Measurements from ENCODE around the gene DUSP7. TPM values are rescaled to one million over a fixed set of nuclear protein-coding genes. Genes with fewer than 3 reads are reported as not detected.
A peak's percentile ranks its signal among the peaks of the same experiment; 100 is the strongest.

DUSP7 gene
- total RNA-seq, 1 donor from 2014 or later: 2.4 TPM

DNA sequence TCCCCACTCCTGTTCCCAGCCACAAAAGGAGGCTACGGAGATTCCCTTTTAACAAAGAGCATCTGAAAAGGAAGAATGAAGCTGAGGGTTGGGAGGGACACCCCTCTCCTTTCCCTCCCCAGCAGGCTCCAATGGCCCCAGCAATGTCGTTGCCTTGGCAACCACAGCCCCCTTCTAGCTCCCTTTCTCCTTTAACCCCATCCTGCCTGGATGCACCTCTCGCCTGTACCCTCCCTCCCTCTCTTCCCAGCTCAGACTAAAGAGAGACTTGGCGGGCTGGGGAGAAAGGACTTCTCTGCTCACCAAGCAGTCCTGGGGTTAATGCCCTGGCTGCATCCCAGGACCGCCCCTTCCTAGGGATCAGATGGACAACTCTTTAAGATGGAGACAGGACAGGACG is 53.6 kb downstream of the DUSP7 start:
- H3K27ac Mint-ChIP-seq: peak overlapping the region; percentile 99
- Histone ChIP-seq H3K9ac (no peak overlapping the region), H3F3A (ENCODE audit: low read depth) (peaks cover 28% of the 10 kb centered on the region), H2AFZ (replicated peaks) (peak overlapping the region; percentile 17), H3K36me3 (no peaks in the 10 kb centered on the region), H4K20me1 (ENCODE audit: low read depth) (no peaks in the 10 kb centered on the region), H3K9me3 (ENCODE audit: low read depth) (no peaks in the 10 kb centered on the region), H3K79me2 (ENCODE audit: low read depth) (no peaks in the 10 kb centered on the region), H3K4me2 (peak overlapping the region; percentile 72), H3K4me1 (peaks cover 47% of the 10 kb centered on the region), H3K27me3 (no peaks in the 10 kb centered on the region), H3K27ac (peak overlapping the region; percentile 30), H3K4me3 (peak overlapping the region; percentile 45)
- peak overlapping the region; percentile 79 for H3K4me3 Mint-ChIP-seq
- H3K27me3 Mint-ChIP-seq (ENCODE audit: insufficient read depth, low read depth): peaks cover 2% of the 10 kb centered on the region
- peak; percentile 83 for DNase-seq (ENCODE audit: low spot score)
- TF ChIP-seq, protein P1, sequence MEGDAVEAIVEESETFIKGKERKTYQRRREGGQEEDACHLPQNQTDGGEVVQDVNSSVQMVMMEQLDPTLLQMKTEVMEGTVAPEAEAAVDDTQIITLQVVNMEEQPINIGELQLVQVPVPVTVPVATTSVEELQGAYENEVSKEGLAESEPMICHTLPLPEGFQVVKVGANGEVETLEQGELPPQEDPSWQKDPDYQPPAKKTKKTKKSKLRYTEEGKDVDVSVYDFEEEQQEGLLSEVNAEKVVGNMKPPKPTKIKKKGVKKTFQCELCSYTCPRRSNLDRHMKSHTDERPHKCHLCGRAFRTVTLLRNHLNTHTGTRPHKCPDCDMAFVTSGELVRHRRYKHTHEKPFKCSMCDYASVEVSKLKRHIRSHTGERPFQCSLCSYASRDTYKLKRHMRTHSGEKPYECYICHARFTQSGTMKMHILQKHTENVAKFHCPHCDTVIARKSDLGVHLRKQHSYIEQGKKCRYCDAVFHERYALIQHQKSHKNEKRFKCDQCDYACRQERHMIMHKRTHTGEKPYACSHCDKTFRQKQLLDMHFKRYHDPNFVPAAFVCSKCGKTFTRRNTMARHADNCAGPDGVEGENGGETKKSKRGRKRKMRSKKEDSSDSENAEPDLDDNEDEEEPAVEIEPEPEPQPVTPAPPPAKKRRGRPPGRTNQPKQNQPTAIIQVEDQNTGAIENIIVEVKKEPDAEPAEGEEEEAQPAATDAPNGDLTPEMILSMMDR (IDR thresholded peaks at IDR 0.05): no peak
- no peak for TF ChIP-seq EZH2 (IDR thresholded peaks at IDR 0.05)
- TF ChIP-seq EZH2phosphoT487 (IDR thresholded peaks at IDR 0.05): no peak
- peaks cover 66% of the 10 kb centered on the region for H3K4me1 Mint-ChIP-seq
- H3K9me3 Mint-ChIP-seq: no peaks in the 10 kb centered on the region
- no peaks in the 10 kb centered on the region for H3K36me3 Mint-ChIP-seq

DNA sequence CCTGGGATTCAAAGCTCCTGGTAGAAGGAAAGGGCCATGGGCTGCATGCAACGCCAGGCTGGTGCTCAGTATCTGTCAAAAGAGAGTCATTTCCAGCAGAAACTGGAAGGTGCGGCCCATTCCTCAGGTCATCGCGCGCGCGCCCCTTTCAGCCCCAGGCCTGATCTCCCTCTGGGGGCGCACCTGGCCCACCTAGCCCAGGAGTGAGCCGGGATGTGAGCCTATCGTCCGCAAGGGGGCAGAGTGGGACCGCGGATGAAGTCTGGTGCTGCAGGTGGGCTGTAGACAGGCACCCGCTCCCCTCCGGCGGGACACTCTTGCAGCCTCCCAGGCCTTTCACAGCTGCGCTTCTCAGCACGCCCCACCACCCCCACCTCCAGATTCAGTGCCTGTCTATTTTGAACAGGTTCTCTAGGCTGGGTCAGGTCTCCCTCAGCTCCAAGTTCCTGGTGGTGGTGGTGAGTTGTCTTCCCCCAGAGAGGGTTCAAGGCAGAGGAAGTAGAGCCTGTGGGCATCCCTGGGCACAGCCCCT is 54.9 kb downstream of the DUSP7 start:
- H4K20me1 ChIP-seq (ENCODE audit: low read depth): no peaks in the 10 kb centered on the region
- H3F3A ChIP-seq (ENCODE audit: low read depth): peaks cover 28% of the 10 kb centered on the region
- peak overlapping the region; percentile 79 for H3K4me3 Mint-ChIP-seq
- peak overlapping the region; percentile 99 for H3K27ac Mint-ChIP-seq
- peak; percentile 94 for DNase-seq (ENCODE audit: low spot score)
- H2AFZ ChIP-seq (replicated peaks): no peak overlapping the region
- no peaks in the 10 kb centered on the region for H3K27me3 ChIP-seq
- no peaks in the 10 kb centered on the region for H3K36me3 Mint-ChIP-seq
- no peak for TF ChIP-seq EZH2phosphoT487 (IDR thresholded peaks at IDR 0.05)
- TF ChIP-seq, protein P1 (IDR thresholded peaks at IDR 0.05): peak; percentile 96
- H3K4me3 ChIP-seq: no peak overlapping the region
- no peaks in the 10 kb centered on the region for H3K79me2 ChIP-seq (ENCODE audit: low read depth)
- H3K9me3 ChIP-seq (ENCODE audit: low read depth): no peaks in the 10 kb centered on the region
- no peaks in the 10 kb centered on the region for H3K36me3 ChIP-seq
- H3K4me2 ChIP-seq: peak overlapping the region; percentile 72
- peaks cover 3% of the 10 kb centered on the region for H3K27me3 Mint-ChIP-seq (ENCODE audit: insufficient read depth, low read depth)
- H3K4me1 Mint-ChIP-seq: peaks cover 61% of the 10 kb centered on the region
- H3K9ac ChIP-seq: no peak overlapping the region
- H3K27ac ChIP-seq: no peak overlapping the region
- H3K4me1 ChIP-seq: peaks cover 47% of the 10 kb centered on the region
- H3K9me3 Mint-ChIP-seq: no peaks in the 10 kb centered on the region

DNA sequence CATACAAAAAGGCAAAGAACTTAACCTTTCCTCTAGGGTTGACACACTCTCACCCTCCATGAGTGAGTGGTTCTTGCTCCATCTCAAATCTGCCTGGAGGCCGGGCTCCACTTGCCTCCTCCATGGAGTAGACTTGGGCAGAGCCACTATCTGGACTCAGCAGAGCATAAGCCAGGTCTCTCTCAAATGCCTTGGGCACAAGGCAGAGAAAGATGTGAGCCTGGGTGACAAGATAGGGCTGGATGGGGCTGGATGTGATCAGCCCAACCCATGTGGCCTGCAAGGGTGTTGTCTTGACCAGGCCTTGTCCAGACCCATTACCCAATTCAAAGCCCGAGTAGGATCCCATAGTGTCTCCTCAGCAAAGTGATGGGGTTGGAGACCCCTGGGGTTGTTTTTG is 56.5 kb downstream of the DUSP7 start:
- no peak overlapping the region for H3K27ac Mint-ChIP-seq

More for the DNA sequence above, 56.5 kb downstream of the DUSP7 start:
- no peak overlapping the region for H3K9ac ChIP-seq
- peaks cover 2% of the 10 kb centered on the region for H3K9me3 Mint-ChIP-seq
- H4K20me1 ChIP-seq (ENCODE audit: low read depth): peaks cover 3% of the 10 kb centered on the region
- no peak overlapping the region for H3K4me2 ChIP-seq
- H3K36me3 ChIP-seq: no peaks in the 10 kb centered on the region
- H3K27me3 Mint-ChIP-seq (ENCODE audit: insufficient read depth, low read depth): peaks cover 4% of the 10 kb centered on the region
- peaks cover 9% of the 10 kb centered on the region for H3K79me2 ChIP-seq (ENCODE audit: low read depth)
- peaks cover 33% of the 10 kb centered on the region for H3K4me1 ChIP-seq
- H3K36me3 Mint-ChIP-seq: peaks cover 6% of the 10 kb centered on the region
- no peak overlapping the region for H3K27ac ChIP-seq
- TF ChIP-seq EZH2phosphoT487 (IDR thresholded peaks at IDR 0.05) (no peak), EZH2 (IDR thresholded peaks at IDR 0.05) (no peak)
- TF ChIP-seq, protein P1 (IDR thresholded peaks at IDR 0.05): no peak
- H2AFZ ChIP-seq (replicated peaks): no peak overlapping the region
- peaks cover 27% of the 10 kb centered on the region for H3F3A ChIP-seq (ENCODE audit: low read depth)
- no peak overlapping the region for H3K4me3 Mint-ChIP-seq
- H3K4me3 ChIP-seq: no peak overlapping the region
- DNase-seq (ENCODE audit: low spot score): no peak
- no peaks in the 10 kb centered on the region for H3K27me3 ChIP-seq
- H3K9me3 ChIP-seq (ENCODE audit: low read depth): no peaks in the 10 kb centered on the region
- peaks cover 54% of the 10 kb centered on the region for H3K4me1 Mint-ChIP-seq

Other genes starting within 250 kb of the DUSP7 start
- gene IQCF2, start 195.0 kb downstream of the DUSP7 start, total RNA-seq (ENCODE audit: low replicate concordance): not detected in 2 replicates
- gene IQCF5, start 181.0 kb downstream of the DUSP7 start, total RNA-seq (ENCODE audit: low replicate concordance): not detected in 2 replicates
- not detected in 2 replicates for gene IQCF1, start 153.2 kb downstream of the DUSP7 start, total RNA-seq (ENCODE audit: low replicate concordance)
- gene RRP9, start 114.7 kb downstream of the DUSP7 start, total RNA-seq (ENCODE audit: low replicate concordance): 10.5 and 20.1 TPM in 2 replicates
- 2.0 and 3.9 TPM in 2 replicates for gene PARP3, start 114.2 kb downstream of the DUSP7 start, total RNA-seq (ENCODE audit: low replicate concordance)
- 0.21 TPM in 1 of 2 replicates, not detected in the other for gene GPR62, start 101.2 kb downstream of the DUSP7 start, total RNA-seq (ENCODE audit: low replicate concordance)
- gene PCBP4, start 89.1 kb downstream of the DUSP7 start, total RNA-seq (ENCODE audit: low replicate concordance): 30.5 and 82.3 TPM in 2 replicates
- gene ABHD14B, start 82.5 kb downstream of the DUSP7 start, total RNA-seq (ENCODE audit: low replicate concordance): 6.0 and 8.3 TPM in 2 replicates
- gene ABHD14A, start 81.5 kb downstream of the DUSP7 start, total RNA-seq (ENCODE audit: low replicate concordance): 4.0 and 14.7 TPM in 2 replicates
- gene ACY1, start 73.0 kb downstream of the DUSP7 start, total RNA-seq (ENCODE audit: low replicate concordance): 17.3 and 31.8 TPM in 2 replicates
- gene RPL29, start 60.7 kb downstream of the DUSP7 start, total RNA-seq (ENCODE audit: low replicate concordance): 1,431 and 2,019 TPM in 2 replicates
- gene POC1A, start 97.9 kb upstream of the DUSP7 start, total RNA-seq (ENCODE audit: low replicate concordance): 10.3 and 18.7 TPM in 2 replicates
- gene ALAS1, start 141.6 kb upstream of the DUSP7 start, total RNA-seq (ENCODE audit: low replicate concordance): 35.0 and 54.9 TPM in 2 replicates
- not detected in 2 replicates for gene TLR9, start 169.1 kb upstream of the DUSP7 start, total RNA-seq (ENCODE audit: low replicate concordance)
- gene TWF2, start 182.6 kb upstream of the DUSP7 start, total RNA-seq (ENCODE audit: low replicate concordance): 21.9 and 44.9 TPM in 2 replicates
- 1.1 and 3.1 TPM in 2 replicates for gene PPM1M, start 189.2 kb upstream of the DUSP7 start, total RNA-seq (ENCODE audit: low replicate concordance)
- 45.4 and 49.2 TPM in 2 replicates for gene WDR82, start 222.1 kb upstream of the DUSP7 start, total RNA-seq (ENCODE audit: low replicate concordance)
- gene GLYCTK, start 231.3 kb upstream of the DUSP7 start, total RNA-seq (ENCODE audit: low replicate concordance): 4.2 and 10.1 TPM in 2 replicates